Measurements from ENCODE around the gene FGD4. TPM values are rescaled to one million over a fixed set of nuclear protein-coding genes. Genes with fewer than 3 reads are reported as not detected.

Gene FGD4
- polyA plus RNA-seq: 0.64 TPM

DNA sequence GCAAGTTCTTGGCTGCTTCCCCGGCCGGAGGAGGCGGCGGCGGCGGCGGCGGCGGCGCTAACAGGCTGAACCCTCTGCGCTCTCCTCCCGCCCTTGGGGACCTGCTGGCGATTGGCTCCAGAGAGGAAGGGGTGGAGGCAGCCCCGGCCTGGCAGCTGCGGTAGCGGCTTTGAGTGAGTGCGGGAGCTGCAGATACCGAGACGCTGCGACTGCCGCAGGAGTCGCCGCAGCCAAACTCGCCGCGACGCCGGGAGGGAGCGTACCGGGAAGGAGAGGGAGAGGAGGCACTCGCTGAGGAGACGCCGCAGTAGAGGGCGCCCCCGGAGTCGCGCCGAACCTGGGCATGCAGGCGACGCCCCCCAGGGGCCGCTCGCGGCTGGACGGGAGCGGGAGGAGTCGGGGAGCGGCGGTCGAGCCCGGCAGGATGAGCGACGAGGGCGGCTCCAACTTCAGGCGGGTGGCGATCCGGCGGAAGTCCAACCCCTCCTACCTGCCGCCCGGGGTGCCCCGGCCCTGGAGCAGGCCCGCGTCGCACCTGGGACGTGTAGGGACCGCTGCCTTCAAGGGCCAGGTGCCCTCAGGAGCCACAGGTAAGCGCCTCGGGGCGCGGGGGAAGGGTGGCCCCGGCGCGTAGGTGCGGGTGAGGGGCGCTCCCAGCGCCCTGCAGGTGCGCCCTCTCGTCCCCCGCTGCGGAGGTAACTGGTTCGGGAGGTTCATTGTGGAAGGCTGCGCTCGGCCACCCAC, at the start of gene FGD4:
Gene FGD4, plus strand, starts transcription at position 189 of the 744 bp plus-strand sequence.
- Mint-ChIP-seq H3K9me3 (no peaks in the 10 kb centered on the region), H3K36me3 (no peaks in the 10 kb centered on the region), H3K4me1 (peaks cover 10 to 13% (median 11%) of the 10 kb centered on the region in 3 donors), H3K27ac (peak within 1 kb of the TSS in 2 of 3 donors; percentile 59 to 63), H3K4me3 (peak within 1 kb of the TSS; percentile 93 to 99 (median 98)), H3K27me3 (peaks cover 11% of the 10 kb centered on the region)

DNA sequence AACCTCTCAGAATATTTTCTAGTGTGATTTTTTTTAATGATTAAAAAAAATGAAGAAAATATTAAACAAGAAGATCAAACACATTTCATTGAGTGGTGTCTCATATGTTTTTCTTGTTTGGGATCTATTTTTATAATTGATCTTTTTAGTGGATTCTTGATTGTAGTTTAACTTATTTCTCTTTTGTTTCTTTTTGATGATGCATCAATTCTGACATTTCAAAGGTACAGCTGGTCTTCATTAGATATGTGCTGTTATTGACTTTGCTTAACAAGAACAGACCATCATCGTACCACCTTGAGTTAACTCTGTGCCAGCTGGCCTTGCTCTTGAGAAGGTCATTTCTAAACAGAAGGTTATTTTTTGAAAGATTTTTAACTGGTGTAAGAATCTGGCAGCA, 45.8 kb upstream of the FGD4 start:
- Mint-ChIP-seq H3K4me3 (no peak overlapping the region), H3K27me3 (no peaks in the 10 kb centered on the region), H3K4me1 (no peaks in the 10 kb centered on the region), H3K9me3 (no peaks in the 10 kb centered on the region), H3K36me3 (peaks cover 10% of the 10 kb centered on the region), H3K27ac (no peak overlapping the region)

GRCh38 chr12:32357601-32358249, 41.6 kb upstream of the FGD4 start:
- no peaks in the 10 kb centered on the region for H3K9me3 Mint-ChIP-seq
- H3K4me1 Mint-ChIP-seq: no peaks in the 10 kb centered on the region
- H3K27me3 Mint-ChIP-seq: no peaks in the 10 kb centered on the region
- H3K4me3 Mint-ChIP-seq: no peak overlapping the region
- peaks cover 5% of the 10 kb centered on the region for H3K36me3 Mint-ChIP-seq
- H3K27ac Mint-ChIP-seq: no peak overlapping the region

GRCh38 chr12:32360956-32361355, 38.4 kb upstream of the FGD4 start:
- Mint-ChIP-seq H3K36me3 (peaks cover 4% of the 10 kb centered on the region), H3K4me3 (no peak overlapping the region), H3K27ac (no peak overlapping the region), H3K27me3 (no peaks in the 10 kb centered on the region), H3K4me1 (peaks cover 0 to 2% (median 1%) of the 10 kb centered on the region in 3 donors), H3K9me3 (no peaks in the 10 kb centered on the region)

DNA sequence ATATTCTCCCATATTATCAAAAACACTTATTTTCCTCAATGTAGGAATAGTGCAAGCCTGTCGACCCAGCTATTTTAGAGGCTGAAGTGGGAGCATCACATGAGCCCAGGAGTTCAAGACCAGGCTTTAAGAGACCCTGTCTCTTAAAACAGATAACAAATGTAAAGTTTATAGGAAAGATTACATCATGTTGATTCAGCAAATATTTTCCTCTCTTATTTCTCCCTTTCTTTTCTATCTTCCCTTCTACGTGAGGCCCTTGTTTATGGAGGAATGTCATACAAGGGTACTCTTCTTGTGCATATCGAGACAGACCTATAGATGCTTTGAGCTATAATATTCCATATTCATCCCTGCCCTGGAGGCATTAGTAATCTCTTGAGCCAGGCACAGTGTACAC, 36.5 kb upstream of the FGD4 start:
- Mint-ChIP-seq H3K27ac (no peak overlapping the region), H3K4me1 (peaks cover 0 to 2% (median 1%) of the 10 kb centered on the region in 3 donors), H3K9me3 (no peaks in the 10 kb centered on the region), H3K4me3 (no peak overlapping the region), H3K36me3 (peaks cover 2% of the 10 kb centered on the region), H3K27me3 (no peaks in the 10 kb centered on the region)

- H3K27me3 Mint-ChIP-seq: no peaks in the 10 kb centered on the region
- H3K4me1 Mint-ChIP-seq: peaks cover 0 to 3% (median 1%) of the 10 kb centered on the region in 3 donors
- peak overlapping the region in 1 of 3 donors; percentile 81 for H3K27ac Mint-ChIP-seq
- H3K36me3 Mint-ChIP-seq: no peaks in the 10 kb centered on the region
- no peak overlapping the region for H3K4me3 Mint-ChIP-seq
- H3K9me3 Mint-ChIP-seq: no peaks in the 10 kb centered on the region
These were observed 33.8 kb upstream of the FGD4 start for GRCh38 chr12:32365473-32366064.

- Mint-ChIP-seq H3K4me1 (peaks cover 0 to 3% (median 1%) of the 10 kb centered on the region in 3 donors), H3K36me3 (no peaks in the 10 kb centered on the region), H3K27me3 (no peaks in the 10 kb centered on the region), H3K9me3 (no peaks in the 10 kb centered on the region), H3K4me3 (no peak overlapping the region), H3K27ac (no peak overlapping the region)
These were observed 32.6 kb upstream of the FGD4 start for GRCh38 chr12:32366714-32367113.

DNA sequence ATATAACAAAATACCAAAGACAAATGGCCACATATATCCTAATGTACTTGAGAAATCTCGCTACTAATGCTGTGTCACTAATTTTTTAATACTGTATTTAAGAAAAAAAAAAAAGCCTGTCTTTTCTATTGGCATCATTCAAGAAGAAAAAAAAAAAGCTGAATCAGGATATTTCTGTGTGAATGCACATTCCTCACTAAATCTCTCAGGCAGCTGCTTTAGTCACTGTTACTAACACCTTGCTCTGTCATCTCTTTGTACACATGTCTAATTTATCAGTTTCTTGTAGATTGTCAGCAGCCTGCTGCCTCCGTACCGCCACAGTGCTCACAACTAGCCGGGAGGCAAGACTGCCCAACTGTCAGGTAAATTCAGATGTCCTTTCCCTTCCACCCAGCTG, 32.0 kb upstream of the FGD4 start:
- Mint-ChIP-seq H3K27ac (no peak overlapping the region), H3K4me1 (peaks cover 0 to 3% (median 1%) of the 10 kb centered on the region in 3 donors), H3K9me3 (no peaks in the 10 kb centered on the region), H3K27me3 (no peaks in the 10 kb centered on the region), H3K36me3 (no peaks in the 10 kb centered on the region), H3K4me3 (no peak overlapping the region)

DNA sequence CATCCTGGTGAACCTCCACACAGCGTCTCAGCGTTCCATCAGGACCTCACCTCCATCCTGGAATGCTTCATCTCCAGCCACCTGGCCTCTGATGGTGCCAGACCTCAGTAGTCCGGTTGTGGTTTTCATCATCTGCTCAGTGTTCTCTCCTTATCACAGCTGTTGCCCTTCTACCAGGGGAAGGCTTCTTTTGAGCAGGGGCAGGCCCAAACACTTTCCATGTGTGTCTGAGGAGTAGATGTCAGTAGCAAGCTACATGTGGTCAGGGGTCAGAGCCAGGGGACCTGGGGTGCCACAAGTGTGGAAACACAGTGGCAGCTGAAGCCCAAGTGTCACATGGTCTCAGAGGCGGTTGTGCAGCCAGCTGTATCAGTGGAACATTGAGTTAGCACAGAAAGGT, 30.2 kb upstream of the FGD4 start:
- Mint-ChIP-seq H3K36me3 (no peaks in the 10 kb centered on the region), H3K4me3 (no peak overlapping the region), H3K9me3 (no peaks in the 10 kb centered on the region), H3K4me1 (peaks cover 0 to 3% (median 1%) of the 10 kb centered on the region in 3 donors), H3K27ac (no peak overlapping the region), H3K27me3 (no peaks in the 10 kb centered on the region)

- no peaks in the 10 kb centered on the region for H3K27me3 Mint-ChIP-seq
- H3K4me1 Mint-ChIP-seq: no peaks in the 10 kb centered on the region
- no peaks in the 10 kb centered on the region for H3K36me3 Mint-ChIP-seq
- H3K4me3 Mint-ChIP-seq: no peak overlapping the region
- H3K9me3 Mint-ChIP-seq: no peaks in the 10 kb centered on the region
- H3K27ac Mint-ChIP-seq: no peak overlapping the region
These were observed 21.9 kb upstream of the FGD4 start for GRCh38 chr12:32377344-32378055.

DNA sequence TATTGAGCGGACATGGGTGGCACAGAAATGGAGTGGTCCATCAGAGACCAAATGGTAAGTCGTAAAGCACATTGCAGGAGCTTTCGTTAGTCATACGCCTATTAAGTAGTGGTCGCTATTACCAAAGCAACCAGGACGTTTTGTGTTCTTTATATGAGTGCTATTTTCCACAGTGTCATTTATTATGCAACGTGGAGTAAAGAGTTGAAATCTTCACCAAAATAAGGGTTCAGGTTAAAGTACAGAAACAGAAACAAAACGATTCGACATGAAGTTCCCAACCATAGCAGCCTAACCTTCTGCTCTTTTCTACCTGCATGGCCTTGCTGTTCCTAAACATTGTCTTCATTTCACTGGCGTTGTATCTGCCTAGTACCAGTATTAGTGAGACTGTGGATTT, 20.1 kb upstream of the FGD4 start:
- Mint-ChIP-seq H3K36me3 (no peaks in the 10 kb centered on the region), H3K4me3 (no peak overlapping the region), H3K9me3 (no peaks in the 10 kb centered on the region), H3K27me3 (no peaks in the 10 kb centered on the region), H3K27ac (no peak overlapping the region), H3K4me1 (no peaks in the 10 kb centered on the region)

GRCh38 chr12:32379667-32380066, 19.7 kb upstream of the FGD4 start:
- H3K4me3 Mint-ChIP-seq: no peak overlapping the region

DNA sequence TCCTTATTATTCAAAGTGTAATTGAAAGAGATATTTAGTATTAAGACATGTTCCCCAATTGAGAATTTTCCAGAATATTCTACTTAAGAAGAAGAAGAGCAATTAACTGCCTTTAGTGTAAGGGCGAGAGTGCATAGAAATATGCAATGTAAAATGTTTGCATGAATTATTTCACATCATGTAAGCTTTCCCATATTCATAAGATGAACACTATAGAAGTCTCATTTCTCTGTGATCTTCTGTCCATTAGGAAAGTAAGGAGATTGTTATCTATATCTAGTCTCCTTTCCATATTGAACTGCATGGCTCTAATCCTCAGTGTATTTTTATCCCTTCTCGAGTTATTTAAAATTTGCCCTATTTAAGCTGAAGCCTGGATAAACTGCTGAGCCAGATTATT, 17.1 kb upstream of the FGD4 start:
- H3K36me3 Mint-ChIP-seq: no peaks in the 10 kb centered on the region
- H3K27me3 Mint-ChIP-seq: no peaks in the 10 kb centered on the region
- no peak overlapping the region for H3K27ac Mint-ChIP-seq
- no peak overlapping the region for H3K4me3 Mint-ChIP-seq
- no peaks in the 10 kb centered on the region for H3K4me1 Mint-ChIP-seq
- no peaks in the 10 kb centered on the region for H3K9me3 Mint-ChIP-seq

More at GRCh38 chr12:32379667-32380066, 19.7 kb upstream of the FGD4 start:
- H3K27me3 Mint-ChIP-seq: no peaks in the 10 kb centered on the region
- no peaks in the 10 kb centered on the region for H3K9me3 Mint-ChIP-seq
- no peaks in the 10 kb centered on the region for H3K36me3 Mint-ChIP-seq
- H3K4me1 Mint-ChIP-seq: no peaks in the 10 kb centered on the region
- H3K27ac Mint-ChIP-seq: no peak overlapping the region

- no peaks in the 10 kb centered on the region for H3K36me3 Mint-ChIP-seq
- H3K4me1 Mint-ChIP-seq: peaks cover 0 to 2% (median 0%) of the 10 kb centered on the region in 3 donors
- peak overlapping the region in 3 of 4 donors; percentile 38 to 69 (median 52) for H3K4me3 Mint-ChIP-seq
- no peak overlapping the region for H3K27ac Mint-ChIP-seq
- H3K9me3 Mint-ChIP-seq: peaks cover 0 to 1% (median 0%) of the 10 kb centered on the region in 3 donors
- peaks cover 9% of the 10 kb centered on the region for H3K27me3 Mint-ChIP-seq
These were observed 8.7 kb upstream of the FGD4 start for GRCh38 chr12:32390572-32391219.

Data from IgD-negative memory B cell (primary cell).